GM12891 (cell line): ENCODE data around the gene NDC1.
"Not testable (repeated sequence)": the region's sequence is repeated elsewhere in the genome, so short reads cannot be mapped to it uniquely, and the experiment has no call there.

Source experiments
- DNase-seq: peaks from one replicate; pipeline ENCODE4 v3.0.0; 2011; ENCODE audit warnings: low spot score; ENCODE audit not compliant: insufficient read length
- FAIRE-seq: peaks from 2 replicates; lab custom pipeline; 2011; peaks lifted over from hg19 to GRCh38; lab: Jason Lieb, UNC
- PAX5 ChIP-seq: IDR thresholded peaks from 2 replicates; pipeline ENCODE4 v1.6.1; 2011; ENCODE audit warnings: low read length, moderate library complexity, mild to moderate bottlenecking; ENCODE audit not compliant: insufficient read depth, severe bottlenecking
- POLR2A ChIP-seq: IDR thresholded peaks from 2 replicates; pipeline ENCODE4 v1.6.1; 2011; ENCODE audit warnings: low read depth, low read length, control low read depth
- POLR2AphosphoS5 ChIP-seq: IDR thresholded peaks from 2 replicates; pipeline ENCODE4 v1.6.1; 2011; ENCODE audit warnings: low read depth, low read length, control low read depth
- POU2F2 ChIP-seq: IDR thresholded peaks from 2 replicates; pipeline ENCODE4 v1.6.1; 2011; ENCODE audit warnings: low read depth, mild to moderate bottlenecking, control low read depth, low read length, moderate library complexity
- SPI1 ChIP-seq: IDR thresholded peaks from 2 replicates; pipeline ENCODE4 v1.6.1; 2011; ENCODE audit warnings: low read depth, low read length, control low read depth
- TAF1 ChIP-seq: IDR thresholded peaks from 2 replicates; pipeline ENCODE4 v1.6.1; 2011; ENCODE audit warnings: low read depth, low read length, control low read depth

NDC1 gene

GRCh38 chr1:53825306-53825705 is 12.8 kb downstream of the NDC1 start:
- no peak for FAIRE-seq
- no peak for TF ChIP-seq POU2F2
- TF ChIP-seq POLR2AphosphoS5: no peak
- TF ChIP-seq SPI1: no peak
- no peak for TF ChIP-seq PAX5
- no peak for TF ChIP-seq TAF1

GRCh38 chr1:53822931-53823330 is 15.2 kb downstream of the NDC1 start:
- no peak for DNase-seq
- TF ChIP-seq POLR2A: no peak
- TF ChIP-seq PAX5: no peak
- no peak for TF ChIP-seq TAF1
- no peak for TF ChIP-seq POU2F2
- TF ChIP-seq SPI1: no peak
- no peak for TF ChIP-seq POLR2AphosphoS5
- no peak for FAIRE-seq

More at GRCh38 chr1:53825306-53825705, 12.8 kb downstream of the NDC1 start:
- no peak for DNase-seq

- FAIRE-seq (no peak), DNase-seq (no peak)
- no peak for TF ChIP-seq POU2F2
Measured at GRCh38 chr1:53821380-53821779, 16.7 kb downstream of the NDC1 start.

GRCh38 chr1:53819387-53819786 is 18.7 kb downstream of the NDC1 start:
- TF ChIP-seq POLR2A: no peak
- TF ChIP-seq POU2F2: no peak
- no peak for TF ChIP-seq SPI1
- no peak for TF ChIP-seq POLR2AphosphoS5
- no peak for TF ChIP-seq TAF1
- no peak for TF ChIP-seq PAX5
- FAIRE-seq: no peak
- no peak for DNase-seq

GRCh38 chr1:53816584-53816983 is 21.5 kb downstream of the NDC1 start:
- FAIRE-seq, DNase-seq: not testable (repeated sequence)

GRCh38 chr1:53815484-53815883 is 22.6 kb downstream of the NDC1 start:
- FAIRE-seq, DNase-seq: not testable (repeated sequence)

GRCh38 chr1:53811414-53811851 is 26.7 kb downstream of the NDC1 start:
- FAIRE-seq: no peak
- no peak for DNase-seq
- TF ChIP-seq POLR2A (no peak), SPI1 (no peak), POLR2AphosphoS5 (no peak)

GRCh38 chr1:53810497-53810896 is 27.6 kb downstream of the NDC1 start:
- no peak for FAIRE-seq
- TF ChIP-seq POLR2A: no peak
- TF ChIP-seq SPI1: no peak
- no peak for TF ChIP-seq POU2F2
- TF ChIP-seq PAX5: no peak
- no peak for TF ChIP-seq POLR2AphosphoS5
- no peak for TF ChIP-seq TAF1
- DNase-seq: no peak

- TF ChIP-seq POLR2AphosphoS5 (no peak), TAF1 (no peak)
- DNase-seq (no peak), FAIRE-seq (no peak)
Measured at GRCh38 chr1:53810007-53810406, 28.1 kb downstream of the NDC1 start.

- DNase-seq (no peak), FAIRE-seq (no peak)
Measured at GRCh38 chr1:53807916-53808315, 30.2 kb downstream of the NDC1 start.

GRCh38 chr1:53804791-53805505 is 33.1 kb downstream of the NDC1 start:
- DNase-seq (no peak), FAIRE-seq (no peak)
- TF ChIP-seq PAX5: no peak
- no peak for TF ChIP-seq POLR2A
- TF ChIP-seq POU2F2: no peak
- TF ChIP-seq SPI1: no peak
- TF ChIP-seq TAF1: no peak
- no peak for TF ChIP-seq POLR2AphosphoS5

More at GRCh38 chr1:53807916-53808315, 30.2 kb downstream of the NDC1 start:
- no peak for TF ChIP-seq POU2F2
